ENCODE measurements around the gene GCNA. TPM values are rescaled to one million over a fixed set of nuclear protein-coding genes. Genes with fewer than 3 reads are reported as not detected.
A peak's percentile ranks its signal among the peaks of the same experiment; 100 is the strongest.

Gene GCNA
- total and polyA plus RNA-seq, 10 of the 15 experiments (the other 5 are each of a cell fraction or from before 2014, with no cell fraction given), result 0.37 to 1.6 (median 0.90) TPM

DNA sequence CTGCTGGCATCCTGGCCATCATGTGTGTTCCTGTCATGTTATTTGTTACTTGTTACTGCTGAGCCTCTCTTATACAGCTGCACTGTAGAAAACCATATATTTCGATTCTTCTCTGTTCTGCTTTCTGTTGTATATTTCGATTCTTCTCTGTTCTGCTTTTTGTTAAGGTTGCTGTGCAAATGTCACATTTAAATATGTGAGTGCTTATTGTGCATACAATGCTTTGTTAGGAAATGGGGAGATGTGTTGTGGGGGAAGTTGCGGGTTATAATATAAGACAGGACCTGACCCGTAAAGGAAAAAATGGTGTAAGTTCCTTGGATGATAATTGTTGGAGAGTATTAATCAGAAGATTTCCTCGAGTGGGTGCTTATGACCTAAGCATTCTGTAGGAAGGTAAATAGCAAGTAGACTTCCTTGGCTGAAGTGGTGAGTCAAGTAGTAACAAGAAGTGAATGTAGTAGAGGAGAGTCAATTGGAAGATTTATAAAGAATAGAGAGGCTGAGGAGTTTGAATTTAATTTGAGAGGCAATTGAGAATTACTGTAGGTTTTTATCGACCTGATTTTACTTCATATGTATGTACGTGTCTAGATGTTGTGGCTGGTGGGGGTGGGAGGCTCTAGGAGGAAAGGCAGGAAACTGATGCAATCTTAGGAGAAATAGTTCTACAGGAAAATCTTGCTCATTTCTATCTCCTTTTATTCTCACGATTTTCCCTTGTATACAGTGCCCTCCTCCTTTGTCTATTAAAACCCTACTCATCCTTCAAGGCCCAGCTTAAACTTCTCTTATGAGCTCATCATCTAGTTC is 36.8 kb upstream of the GCNA start:
- peak; percentile 83 for ATAC-seq
- CTCF ChIA-PET, result interaction anchor here (1.9 to 2.2 kb wide), 2 partner anchors 109 to 111 kb away, joined by 5 to 7 read pairs; no protein-coding TSS in a partner anchor
- intact Hi-C loops (cut with micrococcal nuclease; ENCODE audit: unreplicated experiment) (loop anchor here (5.0 kb wide), 1 partner anchor 76 kb away; the partner anchor contains the start of gene CXCR3), in situ Hi-C loops (cut with MboI) (no loop called here)
- Histone ChIP-seq H3K79me2 (ENCODE audit: control insufficient read depth, insufficient read depth, low read length) (peaks cover 78% of the 10 kb centered on the region), H3K4me2 (ENCODE audit: control insufficient read depth, insufficient read depth) (peak overlapping the region; percentile 62; the same call in 1 of the 2 replicates), H4K20me1 (ENCODE audit: control insufficient read depth, insufficient read depth) (no peaks in the 10 kb centered on the region; the same call in none of the 2 replicates), H2AFZ (ENCODE audit: control insufficient read depth, low read depth, low read length) (no peak overlapping the region), H3K4me3 (peak overlapping the region; percentile 17; the same call in 1 of the 2 replicates), H3K27ac (ENCODE audit: control insufficient read depth, insufficient read depth) (peak overlapping the region; percentile 51), H3K27me3 (replicated peaks in 1 of 2; ENCODE audit: control insufficient read depth in 2 of 2, insufficient read depth in 2 of 2, low read length in 1 of 2) (no peaks in the 10 kb centered on the region), H3K9ac (ENCODE audit: control insufficient read depth, insufficient read depth, low read length) (no peak overlapping the region), H3K9me3 (replicated peaks; ENCODE audit: control insufficient read depth, insufficient read depth, low read length) (no peaks in the 10 kb centered on the region), H3K36me3 (ENCODE audit: control insufficient read depth in 2 of 2, insufficient read depth in 2 of 2, low read length in 1 of 2) (peaks cover under 1 to 4% of the 10 kb centered on the region in 2 experiments; a peak in 3 of 4 replicates), H3K4me1 (ENCODE audit: control insufficient read depth, insufficient read depth, low read length) (peaks cover 5% of the 10 kb centered on the region; the same call in 1 of the 2 replicates)
- RAD21 ChIA-PET (ENCODE audit: unreplicated experiment), result interaction anchor here (0.6 to 2.5 kb wide), 3 partner anchors 78 to 111 kb away, joined by 3 to 5 read pairs (median 3); no protein-coding TSS in a partner anchor
- BruUV-seq (replicated peaks), result no TSS peak
- SMC1A ChIA-PET (ENCODE audit: uncharacterized antibody, unreplicated experiment), result interaction anchor here (0.7 to 2.3 kb wide), 7 partner anchors 8 to 172 kb away, joined by 3 to 7 read pairs (median 4); partner anchors contain the start of gene OGT
- DNase-seq (ENCODE audit: low read depth, low spot score), result no peak
- FAIRE-seq, result peak; percentile 31
- 13% methylated on average over 8 of the region's 8 CpGs for WGBS (ENCODE audit: insufficient coverage, insufficient replicate concordance, low lambda C conversion rate, missing lambda C conversion rate)
- POLR2A ChIA-PET, result interaction anchor here (0.5 to 1.0 kb wide), 3 partner anchors 8 to 258 kb away, joined by 3 read pairs; partner anchors contain the start of genes CXCR3 and NONO
- TF ChIP-seq NBN (IDR thresholded peaks at IDR 0.05), result 0 out of 2 replicates have a peak, but pooled peaks have one; percentile 54
- TF ChIP-seq, protein P1, sequence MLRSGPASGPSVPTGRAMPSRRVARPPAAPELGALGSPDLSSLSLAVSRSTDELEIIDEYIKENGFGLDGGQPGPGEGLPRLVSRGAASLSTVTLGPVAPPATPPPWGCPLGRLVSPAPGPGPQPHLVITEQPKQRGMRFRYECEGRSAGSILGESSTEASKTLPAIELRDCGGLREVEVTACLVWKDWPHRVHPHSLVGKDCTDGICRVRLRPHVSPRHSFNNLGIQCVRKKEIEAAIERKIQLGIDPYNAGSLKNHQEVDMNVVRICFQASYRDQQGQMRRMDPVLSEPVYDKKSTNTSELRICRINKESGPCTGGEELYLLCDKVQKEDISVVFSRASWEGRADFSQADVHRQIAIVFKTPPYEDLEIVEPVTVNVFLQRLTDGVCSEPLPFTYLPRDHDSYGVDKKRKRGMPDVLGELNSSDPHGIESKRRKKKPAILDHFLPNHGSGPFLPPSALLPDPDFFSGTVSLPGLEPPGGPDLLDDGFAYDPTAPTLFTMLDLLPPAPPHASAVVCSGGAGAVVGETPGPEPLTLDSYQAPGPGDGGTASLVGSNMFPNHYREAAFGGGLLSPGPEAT (IDR thresholded peaks at IDR 0.05; ENCODE audit: low read depth), result 0 out of 2 replicates have a peak, but pooled peaks have one; percentile 23
- TF ChIP-seq, protein P2, sequence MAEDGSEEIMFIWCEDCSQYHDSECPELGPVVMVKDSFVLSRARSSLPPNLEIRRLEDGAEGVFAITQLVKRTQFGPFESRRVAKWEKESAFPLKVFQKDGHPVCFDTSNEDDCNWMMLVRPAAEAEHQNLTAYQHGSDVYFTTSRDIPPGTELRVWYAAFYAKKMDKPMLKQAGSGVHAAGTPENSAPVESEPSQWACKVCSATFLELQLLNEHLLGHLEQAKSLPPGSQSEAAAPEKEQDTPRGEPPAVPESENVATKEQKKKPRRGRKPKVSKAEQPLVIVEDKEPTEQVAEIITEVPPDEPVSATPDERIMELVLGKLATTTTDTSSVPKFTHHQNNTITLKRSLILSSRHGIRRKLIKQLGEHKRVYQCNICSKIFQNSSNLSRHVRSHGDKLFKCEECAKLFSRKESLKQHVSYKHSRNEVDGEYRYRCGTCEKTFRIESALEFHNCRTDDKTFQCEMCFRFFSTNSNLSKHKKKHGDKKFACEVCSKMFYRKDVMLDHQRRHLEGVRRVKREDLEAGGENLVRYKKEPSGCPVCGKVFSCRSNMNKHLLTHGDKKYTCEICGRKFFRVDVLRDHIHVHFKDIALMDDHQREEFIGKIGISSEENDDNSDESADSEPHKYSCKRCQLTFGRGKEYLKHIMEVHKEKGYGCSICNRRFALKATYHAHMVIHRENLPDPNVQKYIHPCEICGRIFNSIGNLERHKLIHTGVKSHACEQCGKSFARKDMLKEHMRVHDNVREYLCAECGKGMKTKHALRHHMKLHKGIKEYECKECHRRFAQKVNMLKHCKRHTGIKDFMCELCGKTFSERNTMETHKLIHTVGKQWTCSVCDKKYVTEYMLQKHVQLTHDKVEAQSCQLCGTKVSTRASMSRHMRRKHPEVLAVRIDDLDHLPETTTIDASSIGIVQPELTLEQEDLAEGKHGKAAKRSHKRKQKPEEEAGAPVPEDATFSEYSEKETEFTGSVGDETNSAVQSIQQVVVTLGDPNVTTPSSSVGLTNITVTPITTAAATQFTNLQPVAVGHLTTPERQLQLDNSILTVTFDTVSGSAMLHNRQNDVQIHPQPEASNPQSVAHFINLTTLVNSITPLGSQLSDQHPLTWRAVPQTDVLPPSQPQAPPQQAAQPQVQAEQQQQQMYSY (CRISPR knock-in tag; IDR thresholded peaks at IDR 0.05), result no peak
- TF ChIP-seq SMAD1 (IDR thresholded peaks at IDR 0.05; ENCODE audit: low read depth, partially characterized antibody), result no peak
- no peak for TF ChIP-seq TBL1XR1 (IDR thresholded peaks at IDR 0.05; ENCODE audit: low read depth, low read length)
- TF ChIP-seq SIX5 (IDR thresholded peaks at IDR 0.05; ENCODE audit: low read depth, low read length, severe bottlenecking), result no peak
- TF ChIP-seq IRF4 (IDR thresholded peaks at IDR 0.05; ENCODE audit: low read depth, low read length), result 0 out of 2 replicates have a peak, but pooled peaks have one; percentile 30
- no peak for TF ChIP-seq LARP7 (IDR thresholded peaks at IDR 0.05)
- peak; percentile 38 to 39; a peak in 2 of 4 replicates for TF ChIP-seq IKZF2 (IDR thresholded peaks at IDR 0.05)
- no peak for TF ChIP-seq POLR2AphosphoS2 (IDR thresholded peaks at IDR 0.05; ENCODE audit: low read depth, low read length)
- TF ChIP-seq IKZF1 (conservative IDR thresholded peaks at IDR 0.05), result 0 out of 2 replicates have a peak, but pooled peaks have one; percentile 23
- no peak for TF ChIP-seq NR2F1 (conservative IDR thresholded peaks at IDR 0.05)
- TF ChIP-seq TARDBP (IDR thresholded peaks at IDR 0.05; ENCODE audit: borderline replicate concordance), result no peak
- 0 out of 2 replicates have a peak, but pooled peaks have one; percentile 6 for TF ChIP-seq RAD21 (IDR thresholded peaks at IDR 0.05; ENCODE audit: insufficient read depth, low read depth, low read length)
- TF ChIP-seq BRCA1 (IDR thresholded peaks at IDR 0.05; ENCODE audit: low read depth, low read length), result no peak
- TF ChIP-seq MXI1 (IDR thresholded peaks at IDR 0.05; ENCODE audit: low read depth, low read length), result peak; percentile 86
- peak; percentile 87 for TF ChIP-seq SPI1 (IDR thresholded peaks at IDR 0.05; ENCODE audit: borderline replicate concordance, insufficient read depth, low read depth, low read length)
- peak; percentile 47; the same call in 1 of the 2 replicates for TF ChIP-seq NFIC (IDR thresholded peaks at IDR 0.05; ENCODE audit: low read depth, low read length)
